IMR-90 (cell line): Measurements from ENCODE around the gene ACSL1. TPM values are rescaled to one million over a fixed set of nuclear protein-coding genes. Genes with fewer than 3 reads are reported as not detected.

Experiments used
- ATAC-seq: fragments of 200-7000 bp; cut with Tn5 transposase; 2 replicates; pipeline ENCODE4 v1.9.1; 2020; ENCODE audit warnings: low read depth, mild to moderate bottlenecking, moderate library complexity
- BruUV-seq: library from RNA; stranded (reverse); fragments of 400-500 nt; replicated peaks from 2 replicates; lab custom pipeline; 2021; lab: Mats Ljungman, UMichigan
- CTCF ChIA-PET: fragments of 300-600 bp; formaldehyde crosslinking; extraction: SDS; loops from one replicate; lab custom pipeline; 2021; ENCODE audit warnings: antibody characterized with exemption; lab: Yijun Ruan, JAX
- POLR2A ChIA-PET: fragments of 300-600 bp; sonication (Branson Sonifier 250); formaldehyde crosslinking; loops from one replicate; lab custom pipeline; 2022; ENCODE audit warnings: antibody characterized with exemption; ENCODE audit not compliant: unreplicated experiment; lab: Charles Lee
- DNase-seq: peaks from one replicate; pipeline ENCODE4 v3.0.0; 2013
- H2AFZ ChIP-seq: replicated peaks from 2 replicates; pipeline ENCODE3; 2013; ENCODE audit warnings: low read length, mild to moderate bottlenecking; ENCODE audit not compliant: poor library complexity
- H2AK5ac ChIP-seq: 2 replicates; pipeline ENCODE4 v1.6.1; 2013; ENCODE audit warnings: low read depth, low read length, inconsistent platforms
- H2AK9ac ChIP-seq: replicated peaks from 2 replicates; pipeline ENCODE3; 2013; ENCODE audit warnings: mild to moderate bottlenecking, low read depth, low read length, moderate library complexity; ENCODE audit not compliant: poor library complexity
- H2BK120ac ChIP-seq: 2 replicates; pipeline ENCODE4 v1.6.1; 2013; ENCODE audit warnings: low read depth, low read length, inconsistent platforms
- H2BK15ac ChIP-seq: 3 replicates; pipeline ENCODE4 v1.6.1; 2013; ENCODE audit warnings: low read depth, low read length, inconsistent platforms
- H2BK20ac ChIP-seq: 2 replicates; pipeline ENCODE4 v1.6.1; 2013; ENCODE audit warnings: low read depth, mild to moderate bottlenecking, inconsistent platforms, low read length, moderate library complexity
- H2BK5ac ChIP-seq: 2 replicates; pipeline ENCODE4 v1.6.1; 2013; ENCODE audit warnings: mild to moderate bottlenecking, low read depth, low read length, inconsistent platforms; ENCODE audit not compliant: poor library complexity, severe bottlenecking
- H3K14ac ChIP-seq: replicated peaks from 2 replicates; pipeline ENCODE4 v1.6.1; 2013; ENCODE audit warnings: low read depth, low read length, inconsistent platforms
- H3K18ac ChIP-seq: 2 replicates; pipeline ENCODE4 v1.6.1; 2013; ENCODE audit warnings: low read depth, low read length, control low read depth
- H3K23ac ChIP-seq: 2 replicates; pipeline ENCODE4 v1.6.1; 2013; ENCODE audit warnings: low read depth, low read length, inconsistent platforms
- H3K27ac ChIP-seq: 2 replicates; pipeline ENCODE4 v1.5.1; 2013; ENCODE audit warnings: mild to moderate bottlenecking, control low read depth, low read length; ENCODE audit not compliant: insufficient read depth
- H3K27me3 ChIP-seq: 2 replicates; pipeline ENCODE4 v1.6.1; 2013; ENCODE audit warnings: low read length; ENCODE audit not compliant: control insufficient read depth, insufficient read depth
- H3K36me3 ChIP-seq: 2 replicates; pipeline ENCODE4 v1.6.1; 2013; ENCODE audit warnings: low read length, mixed read lengths; ENCODE audit not compliant: control insufficient read depth, insufficient read depth
- H3K4ac ChIP-seq: 2 replicates; pipeline ENCODE4 v1.6.1; 2013; ENCODE audit warnings: low read depth, low read length, inconsistent platforms
- H3K4me1 ChIP-seq: 2 replicates; pipeline ENCODE4 v1.6.1; 2013; ENCODE audit warnings: low read length, mixed read lengths; ENCODE audit not compliant: control insufficient read depth, insufficient read depth
- H3K4me2 ChIP-seq: 2 replicates; pipeline ENCODE4 v1.6.1; 2013; ENCODE audit warnings: low read depth, mild to moderate bottlenecking, control low read depth, low read length, moderate library complexity
- H3K4me3 ChIP-seq: 2 replicates; pipeline ENCODE4 v1.5.1; 2013; ENCODE audit warnings: low read depth, mild to moderate bottlenecking, control low read depth, low read length, moderate library complexity; ENCODE audit not compliant: insufficient read depth
- H3K56ac ChIP-seq: 2 replicates; pipeline ENCODE4 v1.6.1; 2013; ENCODE audit warnings: low read length, inconsistent platforms; ENCODE audit not compliant: insufficient read depth; ENCODE audit errors: extremely low read depth
- H3K79me1 ChIP-seq, 2 experiments: 2 replicates each; pipeline ENCODE4 v1.6.1; 2013; ENCODE audit warnings: low read length in 2 of 2, inconsistent platforms in 1 of 2, low read depth in 1 of 2
- H3K9ac ChIP-seq: 2 replicates; pipeline ENCODE4 v1.6.1; 2013; ENCODE audit warnings: low read depth, low read length, control low read depth
- H3K9me1 ChIP-seq: 2 replicates; pipeline ENCODE4 v1.6.1; 2013; ENCODE audit warnings: low read length, inconsistent platforms; ENCODE audit not compliant: insufficient read depth
- H3K9me3 ChIP-seq: 2 replicates; pipeline ENCODE4 v1.6.1; 2013; ENCODE audit warnings: low read length; ENCODE audit not compliant: control insufficient read depth, insufficient read depth
- H4K20me1 ChIP-seq: 2 replicates; pipeline ENCODE4 v1.6.1; 2013; ENCODE audit warnings: low read length, inconsistent platforms; ENCODE audit not compliant: insufficient read depth
- H4K5ac ChIP-seq: 2 replicates; pipeline ENCODE4 v1.6.1; 2013; ENCODE audit warnings: mild to moderate bottlenecking, low read depth, low read length, control low read depth
- H4K8ac ChIP-seq, 2 experiments: 2 replicates each; pipeline ENCODE4 v1.6.1; 2013; ENCODE audit warnings: low read depth in 2 of 2, low read length in 2 of 2, control low read depth in 1 of 2, inconsistent platforms in 1 of 2
- H4K91ac ChIP-seq: 2 replicates; pipeline ENCODE4 v1.6.1; 2013; ENCODE audit warnings: low read depth, low read length, inconsistent platforms; ENCODE audit not compliant: insufficient read depth
- CHD1 ChIP-seq: IDR thresholded peaks from 2 replicates; pipeline ENCODE4 v1.6.1; 2012; ENCODE audit warnings: low read depth, low read length, improper control_type of control experiment
- MXI1 ChIP-seq: IDR thresholded peaks from 2 replicates; pipeline ENCODE4 v1.6.1; 2012; ENCODE audit warnings: low read depth, mild to moderate bottlenecking, low read length, moderate library complexity, borderline replicate concordance
- WGBS, 2 experiments: methylation state at CpG; one replicate each; pipeline versions ENCODE4 v1.1.5 to v1.1.7; 2013; ENCODE audit warnings: missing lambda C conversion rate in 2 of 2; ENCODE audit not compliant: insufficient read length in 1 of 2; ENCODE audit errors: extremely low coverage in 2 of 2; 5-methylcytosine and 5-hydroxymethylcytosine counted together
- dilution Hi-C: fragments of 300-500 bp; cut with HindIII; formaldehyde crosslinking; loops from one replicate; pipeline ENCODE4 v1.14.3; 2018; ENCODE audit warnings: low sequenced_read_pairs; ENCODE audit not compliant: unreplicated experiment
- in situ Hi-C: fragments of 300-500 bp; cut with MboI; formaldehyde crosslinking; loops from 3 replicates; pipeline ENCODE4 v1.14.3; 2019; ENCODE audit warnings: low sequenced_read_pairs, inconsistent platforms, mixed read lengths
- intact Hi-C: fragments of 100-400 bp; cut with micrococcal nuclease; formaldehyde crosslinking; loops from 2 replicates; pipeline ENCODE4 v1.10.0; 2022
- polyA plus RNA-seq, 3 experiments: library from polyadenylated mRNA; depleted of rRNA; stranded (reverse); fragments of >200 nt; gene quantifications; 2 replicates each; pipeline ENCODE4 v1.2.3, GENCODE V29; 2012; ENCODE audit warnings: low replicate concordance in 1 of 3
- total RNA-seq: library from RNA; depleted of rRNA; stranded (reverse); fragments of >200 nt; gene quantifications from 2 replicates; pipeline ENCODE4 v1.2.3, GENCODE V29; 2012

ACSL1 gene
- total and polyA plus RNA-seq, 2 of the 4 experiments (the other 2 are of a cell fraction), result 14.4 to 26.0 TPM

GRCh38 chr4:184706453-184706852 is 119.3 kb downstream of the ACSL1 start:
- in situ Hi-C loops, result no loop called here
- CTCF ChIA-PET, result no interaction called here

More at GRCh38 chr4:184706453-184706852, 119.3 kb downstream of the ACSL1 start:
- intact Hi-C loops (no loop called here), dilution Hi-C loops (no loop called here)
- Histone ChIP-seq H3K9me1 (no peaks in the 10 kb centered on the region), H3K9ac (no peak overlapping the region), H3K27ac (no peak overlapping the region), H3K79me1 (peaks cover 4 to 10% of the 10 kb centered on the region in 2 experiments; a peak in 2 of 4 replicates), H2BK15ac (no peak overlapping the region), H4K5ac (no peak overlapping the region), H3K36me3 (no peaks in the 10 kb centered on the region; the same call in 1 of the 2 replicates), H2AK9ac (no peak overlapping the region), H2BK5ac (no peak overlapping the region), H3K14ac (no peak overlapping the region), H2BK120ac (no peak overlapping the region), H4K8ac (no peak overlapping the region), H3K23ac (no peak overlapping the region), H4K91ac (no peak overlapping the region), H3K56ac (no peak overlapping the region), H3K27me3 (no peaks in the 10 kb centered on the region), H3K4ac (no peak overlapping the region), H4K20me1 (no peaks in the 10 kb centered on the region), H2AFZ (no peak overlapping the region), H2AK5ac (no peak overlapping the region), H3K4me2 (no peak overlapping the region), H3K18ac (no peak overlapping the region), H3K9me3 (no peaks in the 10 kb centered on the region), H2BK20ac (no peak overlapping the region), H3K4me1 (no peaks in the 10 kb centered on the region), H3K4me3 (no peak overlapping the region)
- no TSS peak for BruUV-seq
- ATAC-seq (no peak), DNase-seq (no peak)
- WGBS, 2 experiments, result no CpG with 5 or more reads among the region's 1 CpG
- POLR2A ChIA-PET, result no interaction called here
- TF ChIP-seq MXI1 (no peak), CHD1 (no peak)
